ENCODE results near the gene HM13. TPM values are rescaled to one million over a fixed set of nuclear protein-coding genes. Genes with fewer than 3 reads are reported as not detected.
"Not testable (repeated sequence)": the region's sequence is repeated elsewhere in the genome, so short reads cannot be mapped to it uniquely, and the experiment has no call there.

HM13 gene
- total RNA-seq, 1 experiment from 2014 or later: 183 TPM

DNA sequence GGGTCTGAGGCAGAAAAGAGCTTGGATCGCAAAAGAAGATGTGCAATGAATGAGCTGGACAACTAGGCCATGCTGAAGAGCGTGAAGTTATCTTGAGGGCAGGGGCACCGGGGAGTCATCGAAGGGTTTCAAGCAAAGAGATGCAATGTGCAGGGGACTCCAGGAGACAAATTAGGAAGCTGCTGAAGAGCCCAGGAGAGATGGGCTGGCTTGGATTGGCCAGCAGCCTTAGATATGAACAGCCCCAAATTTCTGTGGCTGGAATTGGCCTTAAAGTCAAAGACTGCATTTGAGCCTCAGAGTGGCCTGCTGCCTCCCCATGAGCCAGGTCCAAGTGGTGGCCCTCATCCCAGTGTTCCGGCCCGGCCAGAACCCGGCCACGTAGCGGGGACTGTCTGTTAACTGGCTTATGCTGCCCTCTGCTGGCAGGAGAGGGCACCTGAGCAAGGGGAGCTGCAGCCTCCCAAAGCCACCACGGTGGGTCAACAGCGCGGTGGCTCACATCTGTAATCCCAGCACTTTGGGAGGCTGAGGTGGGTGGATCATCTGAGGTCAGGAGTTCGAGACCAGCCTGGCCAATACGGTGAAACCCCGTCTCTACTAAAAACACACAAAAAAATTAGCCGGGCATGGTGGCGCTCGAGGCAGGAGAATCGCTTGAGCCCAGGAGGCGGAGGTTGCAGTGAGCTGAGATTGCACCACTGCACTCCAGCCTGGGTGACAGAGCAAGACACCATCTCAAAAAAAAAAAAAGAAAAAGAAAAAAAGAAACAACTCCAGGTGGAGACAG lies 11.2 kb upstream of the HM13 start:
- H3K27me3 ChIP-seq (ENCODE audit: insufficient read depth, low read length); H4K20me1 ChIP-seq (ENCODE audit: insufficient read depth); H3K36me3 ChIP-seq (ENCODE audit: control insufficient read depth in 1 of 2, insufficient read depth in 2 of 2, low read length in 2 of 2); H3K27ac ChIP-seq (ENCODE audit: low read depth, low read length); H3K4me3 ChIP-seq (replicated peaks in 1 of 2; ENCODE audit: low read depth in 1 of 2, low read length in 2 of 2); H3K79me2 ChIP-seq (ENCODE audit: insufficient read depth, low read length); H3K9me2 ChIP-seq (ENCODE audit: insufficient read depth); H3K9ac ChIP-seq (ENCODE audit: low read length); H3K9me3 ChIP-seq (ENCODE audit: control insufficient read depth in 1 of 2, insufficient read depth in 1 of 2, low read depth in 1 of 2, low read length in 2 of 2): not testable (repeated sequence)
- ATAC-seq: peak; percentile 99
- ChIA-PET CTCF (interaction anchor here (0.6 to 3.5 kb wide), 24 partner anchors 9 to 243 kb away, joined by 3 to 28 read pairs (median 7); partner anchors contain the start of genes DEFB123, DEFB124 and HM13), RAD21 (ENCODE audit: low non-redundant PET in 1 of 2, low total read pairs in 2 of 2, uncharacterized antibody in 2 of 2, unreplicated experiment in 2 of 2) (interaction anchor here in 1 of 2 experiments (0.7 to 1.1 kb wide), 2 partner anchors 90 to 184 kb away, joined by 3 read pairs; no protein-coding TSS in a partner anchor), POLR2A (interaction anchor here (2.0 kb wide), 1 partner anchor 189 kb away, joined by 4 read pairs; no protein-coding TSS in a partner anchor)
- DNase-seq (ENCODE audit: low read depth, low spot score): peak; percentile 80
- Histone ChIP-seq H2AFZ (ENCODE audit: low read depth, low read length, poor library complexity, severe bottlenecking) (peak overlapping the region; percentile 77), H3K4me1 (ENCODE audit: control insufficient read depth in 1 of 2, insufficient read depth in 2 of 2, low read length in 2 of 2) (peaks cover 0 to 20% of the 10 kb centered on the region in 2 experiments; a peak in 2 of 4 replicates), H3K4me2 (ENCODE audit: low read length) (peak overlapping the region; percentile 34; the same call in 1 of the 2 replicates)
- TF ChIP-seq, protein P1, sequence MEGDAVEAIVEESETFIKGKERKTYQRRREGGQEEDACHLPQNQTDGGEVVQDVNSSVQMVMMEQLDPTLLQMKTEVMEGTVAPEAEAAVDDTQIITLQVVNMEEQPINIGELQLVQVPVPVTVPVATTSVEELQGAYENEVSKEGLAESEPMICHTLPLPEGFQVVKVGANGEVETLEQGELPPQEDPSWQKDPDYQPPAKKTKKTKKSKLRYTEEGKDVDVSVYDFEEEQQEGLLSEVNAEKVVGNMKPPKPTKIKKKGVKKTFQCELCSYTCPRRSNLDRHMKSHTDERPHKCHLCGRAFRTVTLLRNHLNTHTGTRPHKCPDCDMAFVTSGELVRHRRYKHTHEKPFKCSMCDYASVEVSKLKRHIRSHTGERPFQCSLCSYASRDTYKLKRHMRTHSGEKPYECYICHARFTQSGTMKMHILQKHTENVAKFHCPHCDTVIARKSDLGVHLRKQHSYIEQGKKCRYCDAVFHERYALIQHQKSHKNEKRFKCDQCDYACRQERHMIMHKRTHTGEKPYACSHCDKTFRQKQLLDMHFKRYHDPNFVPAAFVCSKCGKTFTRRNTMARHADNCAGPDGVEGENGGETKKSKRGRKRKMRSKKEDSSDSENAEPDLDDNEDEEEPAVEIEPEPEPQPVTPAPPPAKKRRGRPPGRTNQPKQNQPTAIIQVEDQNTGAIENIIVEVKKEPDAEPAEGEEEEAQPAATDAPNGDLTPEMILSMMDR (IDR thresholded peaks at IDR 0.05 in 2 of 3, conservative IDR thresholded peaks at IDR 0.05 in 1 of 3; ENCODE audit: borderline replicate concordance in 1 of 3, insufficient read depth in 1 of 3, low read depth in 2 of 3, low read length in 2 of 3): peak; percentile 88 to 89 (median 89)
- TF ChIP-seq EGR1 (IDR thresholded peaks at IDR 0.05; ENCODE audit: low read depth): peak; percentile 78
- TF ChIP-seq TCF7L2 (IDR thresholded peaks at IDR 0.05; ENCODE audit: borderline replicate concordance, extremely low read depth, insufficient read depth, insufficient read length): peak; percentile 76
- TF ChIP-seq RAD21 (IDR thresholded peaks at IDR 0.05; ENCODE audit: low read depth): peak; percentile 89
- intact Hi-C loops (cut with micrococcal nuclease): loop anchor here (1.0 kb wide), 2 partner anchors 90 to 190 kb away; no protein-coding TSS in a partner anchor
- TSS peak; percentile 100 for BruUV-seq (replicated peaks)

DNA sequence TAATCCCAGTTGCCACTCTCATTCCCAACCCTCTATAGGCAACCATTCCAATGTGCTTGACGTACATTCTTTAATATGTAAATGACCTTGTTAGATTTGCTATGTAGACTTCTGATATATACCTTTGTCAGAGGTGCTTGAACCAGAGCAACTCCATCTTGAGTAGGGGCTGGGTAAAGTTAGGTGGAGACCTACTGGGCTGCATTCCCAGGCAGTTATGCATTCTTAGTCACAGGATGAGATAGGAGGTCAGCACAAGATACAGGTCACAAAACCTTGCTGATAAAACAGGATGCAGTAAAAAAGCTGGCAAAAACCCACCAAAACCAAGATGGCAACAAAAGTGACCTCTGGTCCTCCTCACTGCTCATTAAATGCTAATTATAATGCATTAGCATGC lies 8.3 kb upstream of the HM13 start:
- H3K9me3 ChIP-seq (ENCODE audit: control insufficient read depth in 1 of 2, insufficient read depth in 1 of 2, low read depth in 1 of 2, low read length in 2 of 2): no peaks in the 10 kb centered on the region
- H3K4me3 ChIP-seq (replicated peaks in 1 of 2; ENCODE audit: low read depth in 1 of 2, low read length in 2 of 2): no peak overlapping the region
- no TSS peak for BruUV-seq (replicated peaks)
- peaks cover 0 to 20% of the 10 kb centered on the region in 2 experiments; a peak in 2 of 4 replicates for H3K4me1 ChIP-seq (ENCODE audit: control insufficient read depth in 1 of 2, insufficient read depth in 2 of 2, low read length in 2 of 2)
- no peak for ATAC-seq
- no peaks in the 10 kb centered on the region for H3K27me3 ChIP-seq (ENCODE audit: insufficient read depth, low read length)
- DNase-seq (ENCODE audit: low read depth, low spot score): no peak
- H3K36me3 ChIP-seq (ENCODE audit: control insufficient read depth in 1 of 2, insufficient read depth in 2 of 2, low read length in 2 of 2): no peaks in the 10 kb centered on the region
- H3K9me2 ChIP-seq (ENCODE audit: insufficient read depth): no peaks in the 10 kb centered on the region
- no peak overlapping the region for H3K27ac ChIP-seq (ENCODE audit: low read depth, low read length)
- H3K79me2 ChIP-seq (ENCODE audit: insufficient read depth, low read length): no peaks in the 10 kb centered on the region
- H3K9ac ChIP-seq (ENCODE audit: low read length): no peak overlapping the region
- H3K4me2 ChIP-seq (ENCODE audit: low read length): peak overlapping the region; percentile 37
- CTCF ChIA-PET: no interaction called here
- RAD21 ChIA-PET (ENCODE audit: low non-redundant PET in 1 of 2, low total read pairs in 2 of 2, uncharacterized antibody in 2 of 2, unreplicated experiment in 2 of 2): no interaction called here
- H4K20me1 ChIP-seq (ENCODE audit: insufficient read depth): no peaks in the 10 kb centered on the region
- intact Hi-C loops (cut with micrococcal nuclease): no loop called here
- POLR2A ChIA-PET: no interaction called here
- H2AFZ ChIP-seq (ENCODE audit: low read depth, low read length, poor library complexity, severe bottlenecking): no peak overlapping the region
- TF ChIP-seq EGR1 (IDR thresholded peaks at IDR 0.05; ENCODE audit: low read depth) (no peak), YY1 (IDR thresholded peaks at IDR 0.05; ENCODE audit: extremely low read depth, insufficient replicate concordance, low read depth, low read length) (no peak), POLR2AphosphoS5 (IDR thresholded peaks at IDR 0.05; ENCODE audit: low read depth, low read length) (no peak), JUND (IDR thresholded peaks at IDR 0.05) (no peak), CEBPB (IDR thresholded peaks at IDR 0.05; ENCODE audit: low read depth) (no peak), EZH2 (IDR thresholded peaks at IDR 0.05) (no peak)
- TF ChIP-seq, protein P1 (IDR thresholded peaks at IDR 0.05 in 2 of 3, conservative IDR thresholded peaks at IDR 0.05 in 1 of 3; ENCODE audit: borderline replicate concordance in 1 of 3, insufficient read depth in 1 of 3, low read depth in 2 of 3, low read length in 2 of 3): no peak
- TF ChIP-seq, protein P2, sequence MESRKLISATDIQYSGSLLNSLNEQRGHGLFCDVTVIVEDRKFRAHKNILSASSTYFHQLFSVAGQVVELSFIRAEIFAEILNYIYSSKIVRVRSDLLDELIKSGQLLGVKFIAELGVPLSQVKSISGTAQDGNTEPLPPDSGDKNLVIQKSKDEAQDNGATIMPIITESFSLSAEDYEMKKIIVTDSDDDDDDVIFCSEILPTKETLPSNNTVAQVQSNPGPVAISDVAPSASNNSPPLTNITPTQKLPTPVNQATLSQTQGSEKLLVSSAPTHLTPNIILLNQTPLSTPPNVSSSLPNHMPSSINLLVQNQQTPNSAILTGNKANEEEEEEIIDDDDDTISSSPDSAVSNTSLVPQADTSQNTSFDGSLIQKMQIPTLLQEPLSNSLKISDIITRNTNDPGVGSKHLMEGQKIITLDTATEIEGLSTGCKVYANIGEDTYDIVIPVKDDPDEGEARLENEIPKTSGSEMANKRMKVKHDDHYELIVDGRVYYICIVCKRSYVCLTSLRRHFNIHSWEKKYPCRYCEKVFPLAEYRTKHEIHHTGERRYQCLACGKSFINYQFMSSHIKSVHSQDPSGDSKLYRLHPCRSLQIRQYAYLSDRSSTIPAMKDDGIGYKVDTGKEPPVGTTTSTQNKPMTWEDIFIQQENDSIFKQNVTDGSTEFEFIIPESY (IDR thresholded peaks at IDR 0.05; ENCODE audit: extremely low read depth, insufficient replicate concordance, low read length): no peak

Measured in HCT116 (cell line).